HG03064 (cell line): Measurements from ENCODE around the gene REN.

Experiments
- ATAC-seq: cut with Tn5 transposase; IDR thresholded peaks from one replicate; pipeline ENCODE4 v1.9.1; 2021; ENCODE audit warnings: low read depth; ENCODE audit not compliant: unreplicated experiment

The REN gene

DNA sequence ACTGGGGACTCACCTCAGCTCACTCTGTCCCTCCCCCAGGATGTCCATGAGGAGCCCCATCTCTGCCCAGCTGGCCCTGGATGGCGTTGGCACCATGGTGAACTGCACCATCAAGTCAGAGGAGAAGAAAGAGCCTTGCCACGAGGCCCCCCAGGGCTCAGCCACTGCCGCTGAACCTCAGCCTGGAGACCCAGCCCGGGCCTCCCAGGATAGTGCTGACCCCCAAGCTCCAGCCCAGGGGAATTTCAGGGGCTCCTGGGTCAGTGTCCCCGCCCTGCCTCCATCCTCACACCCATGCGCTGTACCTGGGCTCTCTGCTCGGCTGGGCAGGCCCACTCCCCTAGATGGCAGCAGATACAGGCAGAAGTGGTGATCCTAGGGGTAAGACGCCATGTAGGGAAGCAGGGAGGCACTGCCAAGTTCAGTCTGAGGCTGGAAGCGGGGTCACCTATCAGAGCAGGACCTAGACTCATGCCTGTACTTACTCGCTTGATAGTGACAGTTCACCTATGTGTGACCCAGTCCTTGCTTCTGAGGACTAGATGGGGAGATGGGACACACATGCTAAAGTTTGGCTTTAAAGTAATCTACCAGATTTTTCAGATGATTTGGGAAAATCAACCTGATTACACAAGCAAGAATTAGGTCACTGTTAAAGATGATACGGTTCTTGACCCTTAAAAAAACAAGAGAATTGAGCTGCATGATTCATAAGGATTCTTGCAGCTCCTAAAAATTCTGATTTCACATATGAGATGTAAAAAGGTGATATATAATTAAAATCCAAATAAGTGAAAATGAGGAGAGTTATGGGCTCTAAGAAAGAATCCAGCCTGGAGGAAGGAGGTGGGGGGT is 53.0 kb downstream of the REN start:
- no peak for ATAC-seq

DNA sequence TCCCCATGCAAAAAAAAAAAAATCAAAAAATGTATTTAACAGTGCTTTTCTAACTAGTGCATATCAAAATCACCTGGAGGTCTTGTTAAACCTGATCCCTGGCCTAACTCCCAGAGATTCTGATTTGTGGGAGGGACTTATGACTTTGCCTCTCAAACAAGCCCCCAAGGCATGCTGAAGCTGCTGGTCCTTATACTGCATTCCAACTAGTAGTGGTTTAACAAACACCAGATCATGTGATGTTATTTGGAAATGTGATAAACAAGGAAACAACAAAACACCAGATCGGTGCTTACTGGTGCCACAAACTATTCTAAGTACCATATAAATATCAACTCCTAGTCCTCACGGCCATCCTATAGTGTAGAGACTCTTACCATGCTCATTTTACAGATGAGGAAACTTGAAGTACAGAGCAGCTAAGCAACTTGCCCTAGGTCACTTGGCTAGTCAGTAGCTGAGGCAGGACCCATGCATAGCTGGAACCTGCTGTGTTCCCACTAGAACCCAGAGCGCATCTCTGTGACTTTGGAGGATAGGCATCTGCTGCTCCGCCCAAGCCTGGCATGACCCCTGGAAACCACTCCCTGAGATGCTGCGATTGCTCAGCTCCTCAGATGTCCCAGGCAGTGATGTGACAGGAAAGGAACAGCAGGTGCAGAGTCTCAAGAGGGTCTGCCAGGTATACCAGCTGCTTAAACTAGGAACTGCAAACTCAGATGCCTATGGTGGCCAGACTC is 55.1 kb downstream of the REN start:
- no peak for ATAC-seq

DNA sequence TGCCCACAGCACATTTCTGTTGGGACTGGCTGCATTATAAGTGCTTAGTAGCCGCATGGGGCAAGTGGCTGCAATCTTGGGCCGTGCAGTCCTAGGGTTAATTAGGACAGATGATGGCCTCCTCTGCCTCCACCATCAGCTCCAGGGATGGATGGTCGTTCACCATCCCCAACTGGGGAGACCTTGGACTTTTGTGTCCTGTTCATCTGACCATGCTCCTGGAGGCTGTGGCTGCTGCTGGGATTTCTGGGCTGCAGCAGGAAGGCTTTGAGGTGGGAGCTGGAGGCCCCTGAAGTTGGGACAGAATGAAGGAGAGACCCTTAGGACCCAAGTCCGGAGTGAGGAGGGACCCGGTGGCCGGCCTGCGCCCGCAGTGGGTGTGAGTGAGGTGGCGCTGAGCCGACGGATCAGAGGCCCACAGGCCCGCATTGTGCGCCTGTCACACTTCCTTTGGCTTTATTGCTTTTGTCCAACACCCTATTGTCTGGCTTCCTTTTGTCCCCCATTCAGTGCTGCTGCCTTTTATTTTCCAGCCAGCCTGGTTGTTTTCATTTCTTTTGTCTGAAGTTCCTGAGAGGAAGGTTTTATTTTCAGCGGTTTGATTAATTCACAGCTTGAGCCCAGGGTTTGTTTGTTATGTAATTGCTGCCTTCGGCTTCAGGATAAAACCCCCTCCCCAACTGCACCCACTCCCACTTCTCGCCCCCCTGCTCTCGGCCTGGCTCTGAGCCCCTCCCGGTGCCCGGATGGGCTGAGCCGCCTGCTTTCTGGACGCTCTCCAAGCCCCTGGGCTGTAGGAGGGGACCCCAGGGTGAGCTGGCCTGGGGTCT is 57.6 kb downstream of the REN start:
- no peak for ATAC-seq

DNA sequence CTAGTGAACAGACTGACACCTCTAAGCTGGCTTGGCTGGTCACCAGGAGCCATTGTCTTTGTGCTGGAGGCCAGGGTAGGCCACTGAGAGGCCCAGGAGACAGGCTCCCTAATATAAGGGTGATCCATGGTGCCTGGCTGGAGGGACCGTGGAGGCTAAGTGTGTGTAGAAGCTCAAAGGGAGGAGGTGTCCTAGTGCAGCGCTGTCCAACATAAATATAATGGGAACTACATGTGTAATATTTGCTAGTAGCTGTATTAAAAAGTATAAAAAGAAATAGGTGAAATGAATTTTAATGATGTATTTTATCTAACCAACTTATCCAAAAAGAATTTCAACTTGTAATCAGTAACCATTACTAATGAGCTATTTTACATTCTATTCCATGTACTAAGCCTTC is 58.2 kb downstream of the REN start:
- no peak for ATAC-seq

DNA sequence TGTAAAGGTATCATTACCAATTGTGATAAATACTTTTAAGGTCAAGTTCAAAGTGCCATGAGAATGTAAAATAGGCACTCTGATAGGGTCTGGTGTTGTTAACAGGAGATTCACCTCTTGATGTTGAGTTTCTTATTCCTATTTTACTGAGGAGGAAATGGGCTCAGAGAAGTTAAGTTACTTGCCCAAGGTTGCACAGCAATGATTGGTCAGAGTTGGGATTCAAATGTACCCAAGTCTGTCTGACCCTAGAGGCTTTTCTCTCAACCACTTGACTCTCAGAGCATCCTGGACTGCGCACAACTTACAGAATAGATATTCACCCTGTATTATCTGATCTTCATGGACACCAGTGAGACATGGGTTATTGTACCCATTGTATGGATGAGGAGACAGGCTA is 59.3 kb downstream of the REN start:
- ATAC-seq = no peak

DNA sequence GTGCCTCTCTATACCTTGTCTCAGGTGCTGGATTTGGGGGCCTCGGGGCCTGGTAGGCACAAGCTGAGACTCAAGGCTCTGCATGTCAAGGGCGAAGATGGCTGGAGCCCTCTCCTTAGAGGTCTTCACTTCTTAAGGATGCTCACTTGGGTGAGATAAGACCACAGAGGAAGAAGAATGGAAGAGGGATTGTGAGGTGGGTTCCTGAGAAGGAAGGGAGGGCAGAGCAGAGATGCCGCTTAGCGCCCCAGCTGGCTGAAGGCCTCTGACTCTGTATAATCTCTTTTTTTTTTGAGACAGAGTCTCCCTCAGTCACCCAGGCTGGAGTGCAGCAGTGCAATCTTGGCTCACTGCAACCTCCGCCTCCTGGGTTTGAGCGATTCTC is 61.0 kb downstream of the REN start:
- ATAC-seq = no peak
